GM21447 (cell line): ENCODE results near the gene AUNIP.

Experiments used
- ATAC-seq: cut with Tn5 transposase; IDR thresholded peaks from one replicate; pipeline ENCODE4 v1.9.1; 2021; ENCODE audit not compliant: unreplicated experiment

AUNIP gene

DNA sequence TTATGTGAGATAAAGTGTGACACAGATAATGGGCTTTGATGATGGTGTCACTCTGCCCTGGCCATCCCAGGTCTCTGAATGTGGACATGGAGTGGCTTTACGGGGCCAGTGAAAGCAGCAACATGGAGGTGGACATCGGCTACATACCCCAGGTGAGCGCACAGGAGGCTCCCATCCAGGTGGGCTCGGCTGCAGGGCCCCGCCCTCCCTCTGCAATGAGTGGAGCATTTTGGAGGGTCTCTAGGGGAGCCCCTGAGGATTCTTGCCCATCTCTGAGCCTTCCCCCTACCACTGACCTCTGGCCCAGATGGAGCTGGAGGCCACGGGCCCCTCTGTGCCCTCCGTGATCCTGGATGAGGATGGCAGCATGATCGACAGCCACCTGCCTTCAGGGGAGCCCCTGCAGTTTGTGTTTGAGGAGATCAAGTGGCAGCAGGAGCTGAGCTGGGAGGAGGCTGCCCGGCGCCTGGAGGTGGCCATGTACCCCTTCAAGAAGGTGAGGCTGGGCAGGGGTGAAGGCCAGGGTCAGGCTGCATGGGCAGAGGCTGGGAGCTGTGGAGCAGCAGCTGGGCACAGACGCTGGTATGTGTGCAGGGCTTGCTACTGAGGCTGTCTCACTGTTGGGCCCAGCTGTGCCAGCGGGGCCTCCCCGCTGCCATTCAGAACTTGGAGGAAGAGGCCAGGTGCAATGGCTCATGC lies 47.7 kb downstream of the AUNIP start:
- no peak for ATAC-seq

DNA sequence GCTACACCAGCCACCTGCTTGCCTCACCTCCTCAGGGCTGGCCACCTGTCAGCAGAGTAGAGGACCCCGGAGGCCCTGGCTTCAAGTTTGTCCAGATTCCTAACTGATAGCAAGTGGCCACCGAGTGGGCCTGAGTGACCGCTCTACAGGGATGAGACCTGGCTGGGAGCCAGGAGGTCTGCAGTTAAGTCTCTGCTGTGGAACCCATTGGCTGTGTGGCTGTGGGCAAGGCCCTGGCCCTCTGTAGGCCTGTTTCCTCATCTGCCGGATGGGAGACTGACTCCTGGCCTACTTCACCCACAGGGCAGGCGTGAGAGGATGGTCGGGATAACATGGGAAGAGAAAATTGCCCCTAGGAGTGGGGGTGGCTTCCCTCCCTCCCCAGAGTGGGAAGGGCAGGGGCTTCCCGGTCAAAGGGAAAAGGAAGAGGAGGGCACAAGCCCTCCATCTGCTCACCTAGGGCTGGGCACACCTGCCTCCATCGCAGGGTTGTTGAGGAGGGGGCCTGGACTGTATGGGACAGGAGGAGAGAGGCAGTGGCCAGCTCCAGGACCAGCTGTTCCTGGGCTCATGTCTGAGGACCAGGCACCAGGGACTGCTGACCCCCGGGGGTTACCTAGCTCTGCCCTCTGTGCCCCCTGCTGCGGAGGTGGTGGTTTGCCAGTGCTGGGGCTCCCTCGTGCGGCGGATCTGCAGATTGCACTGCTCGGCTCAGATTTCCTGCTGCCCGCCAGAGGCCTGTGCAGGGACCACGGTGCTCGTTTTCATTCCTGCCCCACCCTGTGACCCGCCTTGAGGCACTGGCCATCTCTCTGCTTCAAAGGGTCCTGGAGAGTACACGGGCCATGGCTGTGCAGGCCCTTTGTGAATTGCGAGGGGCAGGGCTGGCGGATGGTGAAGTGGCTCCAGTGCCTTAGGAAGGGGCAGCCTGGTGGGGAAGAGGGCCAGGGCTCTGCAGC lies 48.6 kb downstream of the AUNIP start:
- no peak for ATAC-seq

DNA sequence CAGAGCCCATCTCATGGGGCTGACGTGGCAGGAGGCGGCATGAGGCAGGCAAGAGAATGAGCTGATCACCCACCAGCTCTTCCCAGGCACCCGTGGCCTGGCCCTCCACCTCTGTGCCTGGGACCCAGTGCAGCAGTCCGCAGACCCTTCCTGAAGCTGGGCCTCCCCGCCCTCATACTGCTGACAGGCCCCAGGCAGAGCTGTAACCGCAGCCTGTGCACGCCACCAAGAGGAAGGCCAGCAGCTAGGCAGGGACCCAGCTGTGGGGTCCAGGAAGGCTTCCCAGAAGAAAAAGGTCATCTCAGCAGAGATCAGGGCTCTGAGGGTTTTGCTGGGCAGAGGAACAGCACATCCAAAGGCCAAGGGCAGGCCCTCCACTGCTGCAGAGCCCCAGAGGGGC lies 49.3 kb downstream of the AUNIP start:
- no peak for ATAC-seq

DNA sequence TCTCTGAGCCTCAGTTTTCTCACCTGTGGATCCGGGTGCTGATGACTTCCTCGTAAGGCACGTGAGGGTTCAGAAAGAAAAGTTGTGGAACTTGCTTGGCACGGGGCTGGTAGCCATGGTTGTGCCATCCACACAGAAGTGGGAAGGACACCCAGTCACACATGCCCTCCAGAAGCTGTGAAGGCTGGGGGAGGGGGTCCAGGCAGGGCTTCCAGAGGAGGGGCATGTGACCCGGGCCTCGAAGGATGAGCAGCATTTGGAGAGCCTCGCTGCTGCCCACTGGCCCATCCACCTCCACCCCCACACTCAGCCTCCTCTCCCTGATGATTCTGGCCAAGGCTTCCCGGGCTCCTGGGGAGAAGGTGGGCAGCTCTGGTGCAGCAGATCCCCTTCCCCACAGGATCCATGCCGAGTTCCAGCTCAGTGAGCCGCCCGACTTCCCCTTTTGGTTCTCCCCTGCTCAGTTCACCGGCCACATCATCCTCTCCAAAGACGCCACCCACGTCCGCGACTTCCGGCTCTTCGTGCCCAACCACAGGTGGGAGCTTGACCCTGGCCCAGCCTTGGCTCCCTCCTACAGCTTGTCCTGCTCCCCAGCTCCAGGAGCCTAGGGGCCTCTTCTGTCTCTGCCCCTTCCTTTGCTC lies 49.9 kb downstream of the AUNIP start:
- no peak for ATAC-seq

DNA sequence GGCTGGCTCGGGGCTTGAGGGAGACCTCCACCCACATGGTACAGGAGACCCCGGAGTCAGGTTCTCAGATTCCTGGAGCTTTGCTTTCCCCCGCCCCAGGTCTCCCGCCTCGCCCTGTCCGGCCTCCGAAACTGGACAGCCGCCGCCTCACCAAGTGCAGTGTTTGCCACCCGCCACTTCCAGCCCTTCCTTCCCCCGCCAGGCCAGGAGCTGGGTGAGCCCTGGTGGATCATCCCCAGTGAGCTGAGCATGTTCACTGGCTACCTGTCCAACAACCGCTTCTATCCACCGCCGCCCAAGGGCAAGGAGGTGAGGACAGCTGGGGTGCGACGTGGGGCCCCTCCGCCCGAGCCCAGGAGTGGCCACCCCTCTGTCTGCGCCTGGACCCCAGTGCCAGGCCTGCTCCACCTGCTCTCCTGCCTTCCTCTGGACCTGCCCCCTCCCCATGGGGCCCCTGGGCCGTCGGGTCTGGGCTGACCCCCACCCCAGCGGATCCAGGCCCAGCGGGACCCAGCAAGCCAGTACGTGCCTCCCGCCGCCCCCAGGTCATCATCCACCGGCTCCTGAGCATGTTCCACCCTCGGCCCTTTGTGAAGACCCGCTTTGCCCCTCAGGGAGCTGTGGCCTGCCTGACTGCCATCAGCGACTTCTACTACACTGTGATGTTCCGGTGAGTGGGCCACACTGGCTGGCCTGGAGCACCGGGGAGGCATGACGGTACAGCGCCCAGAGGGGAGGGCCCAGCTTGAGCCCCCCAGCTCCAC lies 50.6 kb downstream of the AUNIP start:
- ATAC-seq = no peak

DNA sequence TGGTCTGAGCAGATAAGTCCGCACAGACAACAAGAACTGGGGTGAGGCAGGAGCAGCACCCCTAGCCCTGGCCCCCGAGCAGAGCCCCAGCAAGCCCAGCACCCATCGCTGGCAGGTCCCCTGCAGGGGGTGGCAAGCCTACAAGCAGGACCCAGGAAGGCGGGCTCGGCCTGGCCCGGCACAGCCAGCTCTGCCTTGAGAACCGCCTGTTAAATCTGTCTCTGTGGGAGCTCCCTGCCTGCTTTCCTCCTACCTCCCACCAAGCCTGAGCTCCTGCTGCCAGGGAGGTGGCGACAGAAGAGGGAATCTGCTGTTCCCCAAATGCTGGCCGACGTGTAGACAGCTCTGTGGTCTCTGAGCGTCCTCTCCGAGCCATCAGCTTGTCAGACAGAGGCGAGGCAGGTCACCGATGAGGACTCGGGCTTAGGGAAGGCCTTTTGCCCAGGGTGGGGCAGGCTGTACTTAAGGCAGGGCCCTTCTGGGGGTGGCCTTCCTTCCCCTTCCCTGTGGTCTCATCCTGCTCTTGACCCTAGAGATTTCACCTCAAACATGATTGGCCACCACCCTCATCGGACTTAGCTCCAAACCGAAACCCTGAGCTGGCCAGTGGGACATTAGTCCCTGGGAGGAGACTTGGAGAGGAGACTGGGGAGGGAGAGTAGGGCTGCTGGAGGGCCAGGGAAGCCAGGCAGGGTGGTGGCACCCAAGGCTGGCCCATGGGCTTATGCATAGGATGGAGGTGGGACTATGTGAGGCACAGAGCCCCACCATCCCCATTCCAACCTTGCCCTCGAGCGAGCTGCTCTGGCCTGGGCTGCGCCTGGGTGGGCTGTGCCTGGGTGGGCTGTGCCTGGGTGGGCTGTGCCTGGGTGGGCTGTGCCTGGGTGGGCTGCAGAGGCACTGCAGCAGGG lies 51.5 kb downstream of the AUNIP start:
- ATAC-seq = no peak

DNA sequence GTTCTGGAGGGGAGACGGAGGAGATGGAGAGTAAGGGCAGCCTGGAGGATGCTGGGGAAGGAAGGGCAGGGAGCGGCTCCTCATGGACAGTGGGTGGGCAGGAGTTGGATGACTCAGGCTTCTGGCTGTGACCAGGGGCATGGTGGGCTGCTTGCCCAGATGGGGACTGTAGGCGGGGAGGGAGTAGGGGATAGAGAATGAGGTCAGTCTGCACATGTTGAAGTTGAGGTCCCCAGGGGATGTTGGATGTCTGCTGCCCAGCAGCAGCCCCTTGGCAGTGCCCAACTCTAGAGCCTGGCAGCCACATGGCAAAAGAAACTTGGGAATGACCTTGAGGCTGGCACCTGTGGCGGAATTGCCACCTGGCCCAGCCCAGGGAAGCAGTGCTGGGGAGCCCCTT lies 52.8 kb downstream of the AUNIP start:
- ATAC-seq = no peak

DNA sequence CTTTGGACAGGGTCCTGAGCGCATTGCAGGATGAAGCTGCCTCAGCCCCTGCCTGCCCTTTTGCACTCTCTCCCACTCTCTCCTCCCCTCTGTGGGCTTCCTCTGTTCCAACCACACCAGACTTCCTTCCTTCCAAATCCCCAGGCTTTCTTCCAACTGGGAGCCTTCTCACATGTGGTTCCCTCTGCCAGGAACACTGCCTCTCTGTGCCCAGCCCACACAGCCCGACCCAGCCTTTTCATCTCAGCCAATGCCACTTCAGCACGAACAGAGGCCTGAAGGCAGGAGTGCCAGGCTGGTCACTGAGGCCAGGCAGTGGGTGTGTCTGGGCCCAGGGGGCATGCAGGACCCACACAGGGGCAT lies 53.4 kb downstream of the AUNIP start:
- ATAC-seq = no peak

DNA sequence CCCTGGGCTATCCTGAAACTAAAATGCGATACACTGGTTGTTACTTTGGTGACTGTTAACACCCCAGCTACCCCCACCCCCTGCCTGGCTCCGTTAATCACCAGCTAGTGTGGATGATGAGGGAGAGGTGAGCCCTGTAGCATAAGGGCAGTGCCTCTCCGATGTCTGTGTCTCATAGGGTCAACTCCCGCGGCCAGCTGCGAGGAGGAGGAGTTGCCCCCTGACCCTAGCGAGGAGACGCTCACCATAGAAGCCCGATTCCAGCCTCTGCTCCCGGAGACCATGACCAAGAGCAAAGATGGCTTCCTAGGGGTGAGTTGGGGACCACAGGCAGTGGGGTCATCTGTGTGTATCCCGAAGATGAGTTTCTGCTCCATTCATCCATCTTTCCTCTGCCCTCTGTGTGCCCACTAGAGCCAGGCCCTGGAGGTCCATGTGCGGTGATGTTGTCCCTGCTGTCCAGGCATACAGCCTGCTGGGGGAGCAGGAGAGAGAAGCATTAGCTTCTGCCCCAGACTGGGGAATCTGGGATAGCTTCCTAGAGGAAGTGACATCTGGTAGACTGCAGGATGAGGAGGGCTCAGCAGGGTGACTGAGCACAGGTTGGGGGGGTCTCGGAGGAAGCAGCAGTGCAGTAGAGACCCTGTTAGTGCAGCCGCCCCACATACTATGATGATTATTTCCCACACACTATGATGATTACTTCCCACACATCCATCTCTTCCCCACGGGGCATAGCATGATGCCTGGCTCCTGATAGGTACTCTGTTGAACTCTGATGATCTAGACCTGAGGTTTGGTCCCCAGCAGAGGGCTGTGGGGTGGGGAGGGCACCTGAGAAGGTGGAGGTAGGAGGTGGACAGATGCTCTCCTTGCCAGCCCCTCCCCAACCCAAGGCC lies 54.0 kb downstream of the AUNIP start:
- ATAC-seq = no peak

DNA sequence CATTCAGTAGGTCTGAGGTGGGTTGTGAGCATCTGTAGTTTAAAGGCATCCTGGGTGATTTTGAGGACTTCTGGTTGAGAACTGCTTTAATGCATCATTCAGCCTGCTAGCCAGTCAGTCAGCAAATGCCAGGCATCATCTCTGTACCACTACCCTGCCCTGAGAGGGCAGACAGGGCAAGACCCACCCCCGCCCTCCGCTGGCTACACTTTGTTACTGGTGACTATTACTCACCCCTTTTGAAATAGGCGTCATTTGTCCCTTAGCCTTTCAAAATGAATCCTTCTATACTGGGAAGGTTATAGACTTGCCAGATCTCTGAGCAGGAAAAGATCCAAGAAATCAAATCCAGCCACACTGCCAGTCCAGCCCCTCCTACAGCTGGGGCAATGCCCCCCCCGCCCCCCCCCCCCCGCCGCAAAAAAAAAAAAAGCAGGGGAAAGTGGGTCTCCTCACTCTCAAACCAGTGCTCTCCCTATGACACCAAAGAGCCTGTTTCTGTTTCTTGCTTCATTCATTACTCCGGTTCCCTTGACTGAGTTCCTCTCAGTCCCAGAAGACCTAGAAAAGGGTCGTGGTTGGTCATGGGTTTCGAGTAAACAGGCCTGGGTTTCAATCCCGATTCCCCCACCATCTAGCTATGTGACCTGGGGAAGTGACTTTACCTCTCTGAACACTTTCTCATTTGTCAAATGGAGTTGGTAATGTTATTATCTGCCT lies 54.9 kb downstream of the AUNIP start:
- ATAC-seq = peak; percentile 44

DNA sequence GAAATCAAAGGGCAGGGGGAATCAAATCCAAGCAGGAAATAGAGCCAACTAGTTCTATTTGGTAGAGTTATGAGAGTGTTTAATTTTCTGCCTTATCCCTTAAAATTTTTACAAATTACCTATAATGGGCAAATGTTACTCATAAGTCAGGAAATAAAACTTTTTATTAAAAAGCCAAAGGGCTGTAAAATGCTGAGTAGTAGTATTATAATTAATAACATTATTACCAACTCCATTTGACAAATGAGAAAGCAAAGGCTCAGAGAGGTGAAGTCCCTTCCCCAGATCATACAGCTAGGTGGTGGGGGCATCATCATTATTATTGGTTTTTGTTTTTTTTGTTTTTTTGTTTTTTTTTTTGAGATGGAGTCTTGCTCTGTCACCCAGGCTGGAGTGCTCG lies 55.9 kb downstream of the AUNIP start:
- ATAC-seq = no peak

DNA sequence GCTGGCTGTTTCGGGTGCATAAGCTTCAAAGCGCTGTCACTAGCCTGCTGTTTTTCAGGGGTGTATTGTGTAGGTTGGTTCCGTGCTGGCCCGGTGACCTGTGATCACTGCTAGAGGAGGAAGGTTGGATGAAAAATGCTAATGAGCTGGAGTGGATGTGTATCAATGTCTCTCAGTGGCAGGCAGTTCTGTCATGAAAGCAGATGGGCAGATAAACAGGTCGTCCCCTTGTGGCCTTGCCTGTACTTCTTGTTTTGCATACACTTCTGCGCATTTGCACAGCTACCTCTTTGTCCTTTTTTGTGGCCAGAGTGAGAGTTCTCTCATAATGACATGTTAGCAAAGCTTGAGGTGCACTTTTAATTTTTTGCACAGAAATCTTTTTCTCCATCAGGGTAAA lies 56.3 kb downstream of the AUNIP start:
- ATAC-seq = peak; percentile 46

DNA sequence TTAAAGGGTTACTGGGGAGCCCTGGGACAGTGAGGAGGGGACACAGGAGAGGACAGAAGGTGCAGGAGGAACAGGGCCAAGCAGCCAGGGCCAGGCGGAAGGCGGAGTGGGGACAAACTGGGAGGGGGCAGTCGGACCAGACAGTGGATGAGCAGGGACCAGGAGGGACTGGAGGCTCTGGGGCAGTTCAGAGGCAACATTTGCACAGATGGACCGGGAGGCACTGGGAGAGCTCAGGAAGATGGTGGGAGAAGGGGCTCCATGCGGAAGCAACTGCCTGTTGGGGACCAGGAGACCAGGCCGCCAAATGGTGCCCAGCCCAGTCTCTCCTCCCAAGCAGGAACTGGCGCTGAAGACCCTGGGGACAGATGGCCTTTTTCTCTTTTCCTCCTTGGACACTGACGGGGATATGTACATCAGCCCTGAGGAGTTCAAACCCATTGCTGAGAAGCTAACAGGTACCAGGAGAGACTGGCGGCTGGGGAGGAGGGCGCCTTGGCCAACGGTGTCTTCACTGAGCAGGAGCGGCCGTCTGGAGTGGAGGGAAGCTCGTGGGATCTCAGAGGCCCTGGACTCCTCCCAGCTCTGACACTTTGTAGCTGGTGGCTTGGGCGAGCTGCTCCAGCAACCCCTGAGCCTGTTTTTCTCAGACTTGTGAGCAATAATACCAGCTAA lies 58.4 kb downstream of the AUNIP start:
- no peak for ATAC-seq

DNA sequence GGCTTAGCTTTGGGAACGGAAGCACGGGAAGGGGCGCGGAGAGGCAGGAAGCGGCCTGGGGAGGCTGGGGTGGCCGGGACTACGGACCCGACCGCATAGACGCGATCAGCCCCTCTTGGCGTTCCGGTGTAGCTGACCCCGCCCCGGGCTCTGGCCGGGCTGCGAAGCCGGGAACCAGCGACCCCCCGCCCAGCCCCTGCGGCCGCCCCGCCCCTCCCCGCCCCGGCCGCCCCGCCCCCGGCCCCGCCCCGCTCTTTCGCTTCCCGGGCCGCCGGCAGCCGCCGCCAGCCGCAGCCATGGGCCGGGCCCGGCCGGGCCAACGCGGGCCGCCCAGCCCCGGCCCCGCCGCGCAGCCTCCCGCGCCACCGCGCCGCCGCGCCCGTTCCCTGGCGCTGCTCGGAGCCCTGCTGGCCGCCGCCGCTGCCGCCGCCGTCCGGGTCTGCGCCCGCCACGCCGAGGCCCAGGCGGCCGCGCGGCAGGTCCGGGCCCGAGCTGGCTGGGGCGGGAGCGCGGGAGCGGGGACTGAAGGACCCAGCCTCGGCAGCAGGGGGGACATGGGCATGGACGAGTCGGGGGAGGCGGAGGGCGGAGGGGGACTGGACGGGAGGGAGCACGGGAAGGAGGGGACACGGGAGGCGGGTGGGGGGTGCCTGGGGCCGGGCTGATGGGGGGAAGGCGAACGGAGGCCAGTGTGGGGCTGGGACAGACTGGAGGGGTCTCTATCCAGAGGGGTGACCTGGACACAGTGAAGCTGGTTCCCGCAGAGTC lies 59.1 kb downstream of the AUNIP start, which contains the start of gene SELENON:
TSS of gene SELENON (plus strand) at position 259 of the 768 bp plus-strand sequence. CDS start at position 297, 38 bp downstream.
- no peak for ATAC-seq

DNA sequence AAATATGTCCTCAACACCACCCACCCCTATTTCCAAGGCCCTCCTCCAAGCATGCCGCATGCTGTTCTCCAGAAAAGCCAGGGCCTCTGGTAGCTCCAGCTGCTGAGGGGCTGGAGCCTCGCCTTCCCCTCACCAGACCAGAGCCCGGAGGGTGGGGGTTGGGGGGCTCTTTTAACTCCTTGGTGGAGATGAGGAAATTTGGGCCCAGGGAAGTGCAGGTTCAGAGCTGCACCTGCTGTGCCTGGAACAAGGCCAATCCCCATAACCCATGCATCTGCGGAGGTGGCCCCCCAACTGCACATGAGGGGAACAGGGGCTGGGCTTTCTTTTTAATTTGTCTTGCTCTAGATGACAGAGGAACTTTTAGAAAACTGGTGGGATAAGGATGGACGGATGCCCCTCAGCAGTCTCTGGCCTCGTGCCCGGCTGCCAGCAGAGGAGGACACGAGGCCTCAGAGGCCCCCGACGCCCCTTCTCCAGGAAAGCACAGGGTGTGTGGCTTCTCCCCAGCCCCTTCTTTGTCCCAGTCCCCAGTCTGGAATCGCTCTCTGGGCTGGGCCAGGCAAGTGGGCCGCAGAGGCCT lies 59.8 kb downstream of the AUNIP start:
- ATAC-seq = no peak

DNA sequence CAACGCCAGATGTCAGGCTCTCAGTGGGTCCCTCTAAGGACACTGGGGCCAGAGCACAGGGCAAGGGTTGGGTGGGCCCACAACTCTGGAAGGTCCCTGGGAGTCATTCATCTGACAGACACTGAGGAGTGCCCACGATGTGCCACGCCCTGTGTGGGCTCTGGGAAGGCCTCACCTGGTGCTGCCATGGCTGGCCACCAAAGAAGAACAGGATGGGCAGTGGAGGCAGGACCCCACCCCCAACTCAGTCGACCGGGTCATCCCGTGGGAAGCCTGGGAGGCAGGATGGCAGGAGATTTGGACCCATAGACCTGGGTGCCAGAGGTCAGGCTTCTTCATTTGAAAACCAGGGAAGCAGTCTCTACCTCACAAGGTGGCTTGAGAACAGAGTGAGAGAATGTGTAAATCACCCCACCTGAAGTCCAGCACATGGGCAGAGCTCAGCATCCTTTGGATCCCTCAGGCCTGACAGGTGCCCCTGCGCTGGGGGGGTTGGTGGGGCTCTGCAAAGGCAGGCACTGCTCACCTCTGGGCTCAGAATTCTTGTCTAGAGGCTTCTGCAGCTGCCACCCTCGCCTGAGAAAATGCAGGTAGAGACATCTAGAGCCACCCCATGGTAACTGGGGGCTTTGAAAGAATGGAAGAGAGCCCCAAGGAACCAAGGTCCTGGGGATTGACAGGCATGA lies 60.4 kb downstream of the AUNIP start:
- ATAC-seq = no peak
